HCT116 (cell line): ENCODE data around the gene RGS11. TPM values are rescaled to one million over a fixed set of nuclear protein-coding genes. Genes with fewer than 3 reads are reported as not detected.

Experiments used
- ATAC-seq: fragments of 200-7000 bp; cut with Tn5 transposase; 2 replicates; pipeline ENCODE4 v1.9.1; 2020; ENCODE audit warnings: mild to moderate bottlenecking, moderate library complexity
- BruUV-seq: library from RNA; stranded (reverse); fragments of 400-500 nt; replicated peaks from 2 replicates; lab custom pipeline; 2021; lab: Mats Ljungman, UMichigan
- CTCF ChIA-PET: fragments of 300-600 bp; sonication (Branson Sonifier 250); formaldehyde crosslinking; loops from one replicate; lab custom pipeline; 2021; ENCODE audit warnings: antibody characterized with exemption; lab: Charles Lee
- POLR2A ChIA-PET: fragments of 300-600, 350-600 bp; sonication (Branson Sonifier 250); formaldehyde crosslinking; loops from one replicate; lab custom pipeline; 2021; ENCODE audit warnings: antibody characterized with exemption; lab: Charles Lee
- RAD21 ChIA-PET, 2 experiments: fragments of 300-600 bp; sonication (Branson Sonifier 250); formaldehyde crosslinking; loops; one replicate each; lab custom pipeline; 2023; ENCODE audit warnings: low total read pairs in 2 of 2; ENCODE audit not compliant: uncharacterized antibody in 2 of 2, unreplicated experiment in 2 of 2, low non-redundant PET in 1 of 2; lab: Charles Lee
- DNase-seq: peaks from one replicate; pipeline ENCODE4 v3.0.0-alpha.2; 2010; ENCODE audit warnings: low read depth, low spot score
- H2AFZ ChIP-seq: fragments of 200-600 bp; shearing (Covaris generic), sonication (generic); 2 replicates; pipeline ENCODE4 v1.6.1; 2017; ENCODE audit warnings: low read depth, mixed run types, mixed read lengths, antibody characterized with exemption, low read length; ENCODE audit not compliant: poor library complexity, severe bottlenecking
- H3K27ac ChIP-seq: 2 replicates; pipeline ENCODE4 v1.5.1; 2012; ENCODE audit warnings: low read depth, low read length
- H3K27me3 ChIP-seq: fragments of 200-600 bp; sonication (generic); 2 replicates; pipeline ENCODE4 v1.6.1; 2016; ENCODE audit warnings: mixed run types, low read length, mixed read lengths; ENCODE audit not compliant: insufficient read depth
- H3K36me3 ChIP-seq, 2 experiments: fragments of 200-500 bp in 1 of 2; fragments of 200-600 bp in 1 of 2; sonication (Bioruptor generic) in 1 of 2; sonication (generic) in 1 of 2; 2 replicates each; pipeline versions ENCODE4 v1.5.1 to v1.6.1; 2014 to 2016; ENCODE audit warnings: low read length in 2 of 2, inconsistent platforms in 1 of 2, mixed read lengths in 1 of 2, mixed run types in 1 of 2; ENCODE audit not compliant: insufficient read depth in 2 of 2, control insufficient read depth in 1 of 2
- H3K4me1 ChIP-seq, 2 experiments: fragments of 200-600 bp in 1 of 2; sonication (generic) in 1 of 2; 2 replicates each; pipeline versions ENCODE4 v1.5.1 to v1.6.1; 2012 to 2017; ENCODE audit warnings: low read length in 2 of 2, inconsistent platforms in 1 of 2, mild to moderate bottlenecking in 1 of 2, mixed read lengths in 1 of 2, mixed run types in 1 of 2, moderate library complexity in 1 of 2; ENCODE audit not compliant: insufficient read depth in 2 of 2, control insufficient read depth in 1 of 2
- H3K4me2 ChIP-seq: fragments of 200-600 bp; sonication (generic); 2 replicates; pipeline ENCODE4 v1.6.1; 2017; ENCODE audit warnings: mixed run types, low read length, mixed read lengths
- H3K4me3 ChIP-seq, 2 experiments: fragments of 200-600 bp in 1 of 2; sonication (generic) in 1 of 2; replicated peaks in 1 of 2; 2 replicates each; pipeline ENCODE4 v1.5.1; 2011 to 2016; ENCODE audit warnings: low read length in 2 of 2, control low read depth in 1 of 2, low read depth in 1 of 2, mild to moderate bottlenecking in 1 of 2, mixed read lengths in 1 of 2, mixed run types in 1 of 2
- H3K79me2 ChIP-seq: fragments of 200-600 bp; sonication (generic); 2 replicates; pipeline ENCODE4 v1.6.1; 2017; ENCODE audit warnings: mild to moderate bottlenecking, mixed run types, low read length, moderate library complexity, mixed read lengths; ENCODE audit not compliant: insufficient read depth
- H3K9ac ChIP-seq: fragments of 200-600 bp; sonication (generic); 2 replicates; pipeline ENCODE4 v1.6.1; 2016; ENCODE audit warnings: low read length, mixed read lengths
- H3K9me2 ChIP-seq: fragments of 200-600 bp; sonication (generic), shearing (Covaris generic); 2 replicates; pipeline ENCODE4 v1.6.1; 2017; ENCODE audit warnings: mixed run types, mild to moderate bottlenecking, moderate library complexity; ENCODE audit not compliant: insufficient read depth
- H3K9me3 ChIP-seq, 2 experiments: fragments of 200-500 bp in 1 of 2; fragments of 200-600 bp in 1 of 2; sonication (Bioruptor generic) in 1 of 2; sonication (generic) in 1 of 2; 2 replicates each; pipeline ENCODE4 v1.6.1; 2014 to 2017; ENCODE audit warnings: low read length in 2 of 2, mixed read lengths in 2 of 2, inconsistent platforms in 1 of 2, low read depth in 1 of 2, mild to moderate bottlenecking in 1 of 2, mixed run types in 1 of 2, moderate library complexity in 1 of 2; ENCODE audit not compliant: control insufficient read depth in 1 of 2, insufficient read depth in 1 of 2
- H4K20me1 ChIP-seq: fragments of 200-600 bp; sonication (generic), shearing (Covaris generic); 2 replicates; pipeline ENCODE4 v1.6.1; 2017; ENCODE audit warnings: mixed run types, mild to moderate bottlenecking, moderate library complexity; ENCODE audit not compliant: insufficient read depth
- CBX3 ChIP-seq: IDR thresholded peaks from 2 replicates; pipeline ENCODE4 v1.6.1; 2012; ENCODE audit warnings: low read depth
- CEBPB ChIP-seq: IDR thresholded peaks from 2 replicates; pipeline ENCODE4 v1.6.1; 2012; ENCODE audit warnings: low read depth
- CTCF ChIP-seq, 3 experiments: fragments of 200-600 bp in 1 of 3; sonication (generic) in 1 of 3; IDR thresholded peaks in 2 of 3; conservative IDR thresholded peaks in 1 of 3; 2 replicates each; pipeline ENCODE4 v1.5.1; 2012 to 2017; ENCODE audit warnings: low read depth in 2 of 3, low read length in 2 of 3, antibody characterized with exemption in 1 of 3, borderline replicate concordance in 1 of 3, control low read depth in 1 of 3, mild to moderate bottlenecking in 1 of 3, mixed read lengths in 1 of 3, mixed run types in 1 of 3, moderate library complexity in 1 of 3; ENCODE audit not compliant: insufficient read depth in 1 of 3
- EGR1 ChIP-seq: IDR thresholded peaks from 2 replicates; pipeline ENCODE4 v1.6.1; 2012; ENCODE audit warnings: low read depth
- ELF1 ChIP-seq: IDR thresholded peaks from 2 replicates; pipeline ENCODE4 v1.6.1; 2012; ENCODE audit warnings: low read depth, borderline replicate concordance
- EZH2 ChIP-seq: fragments of 200-600 bp; sonication (generic); IDR thresholded peaks from 2 replicates; pipeline ENCODE4 v1.6.1; 2017; ENCODE audit warnings: antibody characterized with exemption, mixed run types
- JUND ChIP-seq: IDR thresholded peaks from 2 replicates; pipeline ENCODE4 v1.6.1; 2012
- MAX ChIP-seq: IDR thresholded peaks from 2 replicates; pipeline ENCODE4 v1.6.1; 2012
- POLR2A ChIP-seq: IDR thresholded peaks from 2 replicates; pipeline ENCODE4 v1.7.0; 2011; ENCODE audit warnings: borderline replicate concordance; ENCODE audit not compliant: insufficient read depth, insufficient read length; ENCODE audit errors: extremely low read depth
- POLR2AphosphoS5 ChIP-seq: IDR thresholded peaks from 2 replicates; pipeline ENCODE4 v1.6.1; 2011; ENCODE audit warnings: mild to moderate bottlenecking, low read depth, low read length, moderate library complexity
- RAD21 ChIP-seq: IDR thresholded peaks from 2 replicates; pipeline ENCODE4 v1.6.1; 2012; ENCODE audit warnings: low read depth, mild to moderate bottlenecking
- REST ChIP-seq: IDR thresholded peaks from 2 replicates; pipeline ENCODE4 v1.6.1; 2012; ENCODE audit warnings: low read depth
- SIN3A ChIP-seq: IDR thresholded peaks from 2 replicates; pipeline ENCODE4 v1.6.1; 2012; ENCODE audit warnings: low read depth
- SP1 ChIP-seq: IDR thresholded peaks from 2 replicates; pipeline ENCODE4 v1.6.1; 2012; ENCODE audit warnings: low read depth
- SRF ChIP-seq: IDR thresholded peaks from 2 replicates; pipeline ENCODE4 v1.6.1; 2012; ENCODE audit warnings: low read depth
- YY1 ChIP-seq: IDR thresholded peaks from 2 replicates; pipeline ENCODE4 v1.6.1; 2011; ENCODE audit warnings: low read length, low read depth, moderate library complexity, mild to moderate bottlenecking; ENCODE audit not compliant: insufficient replicate concordance; ENCODE audit errors: extremely low read depth
- ZBTB33 ChIP-seq: IDR thresholded peaks from 2 replicates; pipeline ENCODE4 v1.6.1; 2011; ENCODE audit warnings: mild to moderate bottlenecking, low read length, moderate library complexity; ENCODE audit not compliant: insufficient replicate concordance; ENCODE audit errors: extremely low read depth
- ZFX ChIP-seq: fragments of 450-650 bp; IDR thresholded peaks from 2 replicates; pipeline ENCODE4 v1.6.1; 2017
- ZNF274 ChIP-seq: fragments of 200-500 bp; sonication (Bioruptor generic); IDR thresholded peaks from 2 replicates; pipeline ENCODE4 v1.6.1; 2014; ENCODE audit warnings: mild to moderate bottlenecking, low read depth, low read length, inconsistent platforms
- intact Hi-C: fragments of 100-400 bp; cut with micrococcal nuclease; formaldehyde crosslinking; loops from 2 replicates; pipeline ENCODE4 v1.10.0; 2022
- total RNA-seq: library from RNA; stranded (reverse); gene quantifications from one replicate; pipeline ENCODE4 v1.2.1, GENCODE V29; 2021; ENCODE audit not compliant: unreplicated experiment

RGS11 gene
- total RNA-seq, 1 experiment from 2014 or later = not detected

- Histone ChIP-seq H3K9me2 (no peaks in the 10 kb centered on the region), H3K79me2 (no peaks in the 10 kb centered on the region), H3K4me3 (peak within 1 kb of the TSS; percentile 68 to 69), H3K36me3 (no peaks in the 10 kb centered on the region), H3K27me3 (no peaks in the 10 kb centered on the region), H2AFZ (no peak within 1 kb of the TSS), H3K9ac (peak within 1 kb of the TSS; percentile 83), H3K9me3 (no peaks in the 10 kb centered on the region), H3K4me2 (peak within 1 kb of the TSS; percentile 81), H3K27ac (peak within 1 kb of the TSS; percentile 87), H3K4me1 (peaks cover 0 to 8% of the 10 kb centered on the region in 2 experiments; a peak in 2 of 4 replicates), H4K20me1 (no peaks in the 10 kb centered on the region)
- POLR2A ChIA-PET = no interaction called here
- CTCF ChIA-PET = interaction anchor here (0.7 to 0.8 kb wide), 2 partner anchors 138 to 187 kb away, joined by 3 to 4 read pairs; no protein-coding TSS in a partner anchor
- BruUV-seq = no TSS peak
- ATAC-seq (peak; percentile 80), DNase-seq (peak; percentile 62)
- RAD21 ChIA-PET = no interaction called here
- intact Hi-C loops = no loop called here
- TF ChIP-seq ZFX = peak; percentile 72
- TF ChIP-seq JUND = no peak
- TF ChIP-seq POLR2AphosphoS5 = peak; percentile 90
- no peak for TF ChIP-seq EZH2
- no peak for TF ChIP-seq ELF1
- no peak for TF ChIP-seq RAD21
- no peak for TF ChIP-seq POLR2A
- no peak for TF ChIP-seq CBX3
- no peak for TF ChIP-seq REST
- TF ChIP-seq ZNF274 = no peak
- TF ChIP-seq MAX = peak; percentile 27
- peak in 2 of 3 experiments; percentile 36 to 40; a peak in 3 of 6 replicates for TF ChIP-seq CTCF (IDR thresholded peaks at IDR 0.05 in 2 of 3, conservative IDR thresholded peaks at IDR 0.05 in 1 of 3; ENCODE audit: borderline replicate concordance in 1 of 3, insufficient read depth in 1 of 3, low read depth in 2 of 3, low read length in 2 of 3)
- TF ChIP-seq YY1 = peak; percentile 51
- TF ChIP-seq SIN3A = peak; percentile 43
- no peak for TF ChIP-seq SRF
- peak; percentile 40; the same call in 1 of the 2 replicates for TF ChIP-seq SP1
- TF ChIP-seq CEBPB = no peak
- no peak for TF ChIP-seq ZBTB33
- peak; percentile 84; the same call in 1 of the 2 replicates for TF ChIP-seq EGR1
These were observed 41.1 kb downstream of the RGS11 start, which contains the start of gene FAM234A for GRCh38 chr16:234468-235305. Gene FAM234A (plus strand): TSS chr16:234821. CDS start chr16:254414, 19,593 bp downstream.
